Measurements from ENCODE around the gene FAM53A. TPM values are rescaled to one million over a fixed set of nuclear protein-coding genes. Genes with fewer than 3 reads are reported as not detected.

FAM53A gene
- total RNA-seq, 1 donor from 2014 or later, result 5.2 TPM

DNA sequence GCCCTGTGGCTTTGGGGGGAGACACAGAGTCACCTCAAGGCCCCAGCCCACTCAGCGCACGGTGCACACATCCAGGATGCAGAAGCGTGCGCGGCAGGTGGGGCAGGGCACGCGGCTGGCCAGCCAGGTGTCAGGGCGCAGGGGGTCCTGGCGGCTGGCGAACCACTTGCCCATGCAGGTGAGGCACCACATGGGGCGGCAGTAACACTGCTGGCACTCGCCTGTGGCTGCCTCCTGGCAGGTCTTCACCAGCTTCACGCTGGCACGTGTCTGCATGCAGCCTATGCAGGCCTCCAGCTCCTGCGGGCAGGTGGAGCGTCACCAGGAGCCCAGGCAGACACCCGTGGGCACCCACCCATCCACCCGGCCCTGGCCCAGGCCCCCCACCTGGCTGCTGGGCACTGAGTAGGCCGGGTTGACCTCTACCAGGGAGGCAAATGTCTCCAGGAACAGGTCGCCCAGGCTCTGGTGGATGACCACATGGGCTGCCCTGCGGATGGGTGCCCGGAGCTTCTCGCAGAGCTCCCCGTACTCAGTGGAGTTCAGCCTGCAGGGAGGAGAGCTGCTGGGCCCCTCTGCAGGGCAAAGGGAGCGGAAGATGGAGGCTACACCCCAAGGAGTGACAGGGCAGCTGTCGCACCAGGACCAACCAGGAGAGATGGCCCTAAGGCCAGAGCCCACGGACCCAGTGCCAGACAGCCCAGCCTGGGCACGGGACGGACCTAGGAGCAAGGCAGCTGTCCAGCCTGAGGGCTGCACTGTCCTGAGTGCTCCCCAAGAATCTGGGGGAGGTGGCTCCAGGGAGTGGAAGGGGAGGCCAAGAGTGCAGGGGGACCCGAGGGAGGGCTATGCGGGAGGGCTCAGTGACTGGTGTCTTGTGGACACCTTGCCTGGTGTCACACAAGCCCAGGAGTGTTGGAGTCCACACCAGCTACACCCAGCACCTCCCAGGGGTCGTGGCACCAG, 33.3 kb upstream of the FAM53A start:
- Histone ChIP-seq H3K4me3 (ENCODE audit: low read depth, low read length) (no peak overlapping the region), H3K27me3 (ENCODE audit: control insufficient read depth, insufficient read depth, low read length) (no peaks in the 10 kb centered on the region), H3K36me3 (ENCODE audit: control insufficient read depth, insufficient read depth, low read length) (no peaks in the 10 kb centered on the region)
- TF ChIP-seq, protein P1, sequence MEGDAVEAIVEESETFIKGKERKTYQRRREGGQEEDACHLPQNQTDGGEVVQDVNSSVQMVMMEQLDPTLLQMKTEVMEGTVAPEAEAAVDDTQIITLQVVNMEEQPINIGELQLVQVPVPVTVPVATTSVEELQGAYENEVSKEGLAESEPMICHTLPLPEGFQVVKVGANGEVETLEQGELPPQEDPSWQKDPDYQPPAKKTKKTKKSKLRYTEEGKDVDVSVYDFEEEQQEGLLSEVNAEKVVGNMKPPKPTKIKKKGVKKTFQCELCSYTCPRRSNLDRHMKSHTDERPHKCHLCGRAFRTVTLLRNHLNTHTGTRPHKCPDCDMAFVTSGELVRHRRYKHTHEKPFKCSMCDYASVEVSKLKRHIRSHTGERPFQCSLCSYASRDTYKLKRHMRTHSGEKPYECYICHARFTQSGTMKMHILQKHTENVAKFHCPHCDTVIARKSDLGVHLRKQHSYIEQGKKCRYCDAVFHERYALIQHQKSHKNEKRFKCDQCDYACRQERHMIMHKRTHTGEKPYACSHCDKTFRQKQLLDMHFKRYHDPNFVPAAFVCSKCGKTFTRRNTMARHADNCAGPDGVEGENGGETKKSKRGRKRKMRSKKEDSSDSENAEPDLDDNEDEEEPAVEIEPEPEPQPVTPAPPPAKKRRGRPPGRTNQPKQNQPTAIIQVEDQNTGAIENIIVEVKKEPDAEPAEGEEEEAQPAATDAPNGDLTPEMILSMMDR (IDR thresholded peaks at IDR 0.05; ENCODE audit: insufficient read depth, low read length, poor library complexity, severe bottlenecking), result no peak
- DNase-seq (ENCODE audit: low read depth), result no peak

DNA sequence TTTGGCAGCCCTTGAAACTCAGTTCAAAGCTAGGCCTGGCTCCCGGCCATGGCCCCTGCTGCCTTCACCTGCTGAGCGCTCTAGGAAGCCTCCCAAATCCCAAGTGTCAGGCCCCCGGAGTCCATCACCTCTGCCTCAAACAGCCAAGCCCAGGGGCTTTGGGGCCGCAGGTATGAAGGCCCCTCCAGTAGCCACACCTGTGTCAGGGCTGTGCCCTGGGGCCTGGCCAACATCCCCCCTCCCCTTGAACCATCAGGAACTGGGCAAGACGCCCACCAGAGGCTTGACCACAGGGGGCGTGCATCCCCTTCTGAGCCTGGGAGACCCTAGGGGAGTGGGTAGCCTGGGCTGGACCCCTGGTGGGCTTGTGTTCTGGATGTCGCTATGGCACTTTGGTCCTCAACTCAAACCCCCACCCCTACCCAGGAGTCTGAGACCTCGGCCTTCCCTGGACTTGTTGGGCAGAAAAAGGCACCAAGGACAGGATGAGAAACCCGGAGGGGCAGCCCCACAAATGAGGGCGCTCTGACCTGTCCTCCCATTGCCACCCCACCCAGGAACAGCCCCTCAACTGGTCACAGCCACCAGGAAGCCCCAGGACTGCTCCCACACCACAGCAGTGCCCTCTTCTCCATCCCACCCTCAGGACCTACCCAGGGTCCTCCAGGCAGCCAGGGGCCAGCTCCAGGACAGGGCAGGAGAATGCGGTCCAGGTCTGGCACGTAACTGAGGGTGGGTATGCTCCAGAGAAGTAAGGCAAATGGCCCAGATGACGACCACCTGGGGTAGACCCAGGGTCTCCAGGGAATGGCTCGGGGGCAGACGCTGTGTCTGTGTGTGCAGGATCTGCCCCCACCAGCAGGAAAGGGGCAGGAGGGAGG, 32.2 kb upstream of the FAM53A start:
- H3K27me3 ChIP-seq (ENCODE audit: control insufficient read depth, insufficient read depth, low read length), result no peaks in the 10 kb centered on the region

DNA sequence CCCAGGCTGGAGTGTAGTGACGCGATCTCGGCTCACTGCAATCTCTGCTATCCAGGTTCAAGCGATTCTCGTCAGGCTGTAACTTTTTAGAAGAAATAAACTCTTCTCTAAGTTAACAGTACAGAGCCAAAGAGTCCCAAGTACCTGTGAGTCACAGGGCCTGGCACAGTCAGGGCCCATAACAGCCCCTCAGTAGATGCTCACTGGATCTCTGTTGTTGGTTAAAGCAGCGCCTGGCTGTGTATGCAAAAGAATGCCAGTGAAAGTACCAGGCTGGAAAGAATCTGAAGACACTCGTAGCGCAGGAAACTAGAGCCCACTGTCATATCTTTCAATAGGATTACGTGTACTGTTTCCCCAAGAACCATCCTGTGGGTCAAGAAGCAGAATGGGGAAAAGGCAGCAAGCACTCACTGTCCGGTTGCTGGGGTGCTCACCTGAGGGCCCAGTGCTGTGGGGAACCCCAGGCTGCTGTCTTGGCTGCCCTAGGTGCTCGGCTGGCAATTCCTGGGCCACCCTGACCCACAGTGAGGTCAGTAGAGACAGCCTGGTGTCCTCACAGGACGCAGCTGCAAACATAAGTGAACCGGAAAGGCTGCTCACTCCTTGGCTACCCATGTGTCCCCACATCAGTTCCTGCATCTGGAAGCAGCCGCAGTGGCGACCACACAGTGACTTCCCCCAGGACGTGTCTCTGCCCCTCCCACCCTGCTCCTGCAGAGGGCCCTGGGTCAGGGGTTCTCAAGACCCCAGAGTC, 31.1 kb upstream of the FAM53A start:
- H3K36me3 ChIP-seq (ENCODE audit: control insufficient read depth, insufficient read depth, low read length), result no peaks in the 10 kb centered on the region
- H3K4me3 ChIP-seq (ENCODE audit: low read depth, low read length), result no peak overlapping the region
- no peak for DNase-seq (ENCODE audit: low read depth)
- H3K27me3 ChIP-seq (ENCODE audit: control insufficient read depth, insufficient read depth, low read length), result no peaks in the 10 kb centered on the region
- TF ChIP-seq, protein P1 (IDR thresholded peaks at IDR 0.05; ENCODE audit: insufficient read depth, low read length, poor library complexity, severe bottlenecking), result no peak

More for the DNA sequence above, 32.2 kb upstream of the FAM53A start:
- H3K36me3 ChIP-seq (ENCODE audit: control insufficient read depth, insufficient read depth, low read length), result no peaks in the 10 kb centered on the region
- no peak overlapping the region for H3K4me3 ChIP-seq (ENCODE audit: low read depth, low read length)
- no peak for DNase-seq (ENCODE audit: low read depth)
- TF ChIP-seq, protein P1 (IDR thresholded peaks at IDR 0.05; ENCODE audit: insufficient read depth, low read length, poor library complexity, severe bottlenecking), result no peak

DNA sequence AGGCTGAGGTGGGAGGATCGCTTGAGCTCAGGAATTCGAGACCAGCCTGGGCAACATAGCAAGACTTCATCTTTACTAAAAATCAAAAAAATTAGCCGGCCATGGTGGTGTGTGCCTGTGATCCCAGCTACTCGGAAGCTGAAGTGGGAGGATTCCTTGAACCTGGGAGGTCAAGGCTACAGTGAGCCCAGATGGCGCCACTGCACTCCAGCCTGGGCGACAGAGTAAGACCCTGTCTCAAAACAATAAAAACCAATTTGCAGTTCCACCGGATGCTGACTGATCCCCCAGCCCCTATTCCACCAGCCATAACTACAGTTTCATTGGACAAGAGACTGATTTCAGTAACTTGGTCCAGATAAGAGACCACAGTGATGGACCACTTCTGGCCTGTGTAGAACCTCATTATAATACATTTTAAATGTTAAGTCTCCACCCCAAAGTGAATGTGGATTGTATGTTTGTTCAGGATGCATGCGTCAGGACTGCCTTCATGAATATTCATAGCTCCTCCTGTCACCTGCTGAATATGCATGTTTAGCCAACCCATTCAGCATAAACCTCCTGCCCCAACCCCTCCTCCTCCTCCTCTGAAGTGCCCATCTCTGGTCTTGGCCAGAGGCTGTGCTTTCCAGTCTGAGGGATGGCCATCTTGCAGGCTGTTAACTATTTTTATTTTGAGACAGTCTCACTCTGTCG, 30.3 kb upstream of the FAM53A start:
- TF ChIP-seq, protein P1 (IDR thresholded peaks at IDR 0.05; ENCODE audit: insufficient read depth, low read length, poor library complexity, severe bottlenecking), result no peak
- H3K27me3 ChIP-seq (ENCODE audit: control insufficient read depth, insufficient read depth, low read length), result no peaks in the 10 kb centered on the region
- H3K4me3 ChIP-seq (ENCODE audit: low read depth, low read length), result no peak overlapping the region
- no peak for DNase-seq (ENCODE audit: low read depth)
- no peaks in the 10 kb centered on the region for H3K36me3 ChIP-seq (ENCODE audit: control insufficient read depth, insufficient read depth, low read length)

Measured in kidney epithelial cell (primary cell).